GM18861 (cell line): Measurements from ENCODE around the gene RRP8.

ENCODE experiments used
- ATAC-seq: cut with Tn5 transposase; IDR thresholded peaks from one replicate; pipeline ENCODE4 v1.9.1; 2021; ENCODE audit not compliant: unreplicated experiment

Gene RRP8

DNA sequence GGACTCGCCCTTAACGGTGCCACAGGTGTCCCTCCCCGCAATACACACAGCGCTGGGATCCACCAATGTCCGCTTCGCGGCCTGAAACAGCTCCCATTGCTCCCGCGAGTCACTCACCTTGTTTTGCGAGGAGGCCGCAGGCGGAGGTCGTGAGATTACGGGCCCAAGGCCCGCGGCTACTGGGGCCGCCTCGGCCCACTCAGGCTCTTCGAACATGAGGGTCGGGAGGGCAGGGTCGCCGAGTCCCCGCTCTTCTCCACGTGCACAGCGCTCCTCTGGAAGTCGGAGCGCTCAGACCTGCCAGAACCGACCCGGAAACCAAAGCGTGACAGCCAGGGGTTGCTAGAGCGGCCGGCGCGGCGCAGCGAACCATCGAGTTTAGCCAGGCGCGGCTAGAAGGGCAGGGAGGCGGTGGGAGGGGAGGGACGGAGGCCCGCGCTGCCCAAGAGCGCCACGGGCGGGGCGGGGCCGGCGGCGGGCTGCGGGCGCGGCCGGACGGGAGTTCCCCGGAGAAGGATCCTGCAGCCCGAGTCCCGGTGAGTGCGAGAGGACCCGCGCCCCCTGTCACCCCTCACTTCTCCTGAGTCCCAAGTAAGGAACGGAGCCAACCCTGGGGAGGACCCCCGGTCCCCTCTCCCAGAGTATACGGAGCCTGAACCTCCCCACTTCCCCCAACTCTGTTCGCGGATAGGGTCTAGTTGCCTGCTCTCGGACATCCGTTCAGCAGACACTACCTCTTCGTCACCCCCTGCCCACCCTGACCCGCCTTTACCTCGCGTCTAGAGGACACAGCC lies at the start of gene RRP8, which contains the start of gene ILK:
TSS of gene RRP8 (minus strand) at position 330 of the 794 bp plus-strand sequence. CDS start at position 216, 114 bp downstream.
TSS of gene ILK (plus strand) at position 488 of the 794 bp plus-strand sequence. CDS start 498 bp downstream, outside the sequence.
- peak; percentile 45 for ATAC-seq

DNA sequence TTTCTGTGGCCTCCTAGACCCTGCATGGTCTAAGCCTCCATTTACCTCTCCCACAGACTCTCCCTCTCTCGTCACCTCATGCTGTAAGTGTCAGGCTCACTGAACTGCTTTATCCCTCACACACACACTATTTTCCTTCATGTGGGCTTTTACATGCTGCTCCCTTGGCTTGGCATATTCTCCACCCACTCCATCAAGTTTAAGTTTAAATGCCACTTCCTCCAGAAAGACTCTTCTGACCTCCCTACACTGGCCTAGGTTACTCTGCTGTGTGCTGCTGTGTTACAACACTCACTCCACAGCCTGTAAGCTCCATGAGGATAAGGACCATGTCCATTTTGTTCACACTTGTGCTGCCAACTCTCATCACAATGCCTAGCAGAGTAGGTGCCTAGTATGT lies 49.7 kb upstream of the RRP8 start:
- no peak for ATAC-seq

DNA sequence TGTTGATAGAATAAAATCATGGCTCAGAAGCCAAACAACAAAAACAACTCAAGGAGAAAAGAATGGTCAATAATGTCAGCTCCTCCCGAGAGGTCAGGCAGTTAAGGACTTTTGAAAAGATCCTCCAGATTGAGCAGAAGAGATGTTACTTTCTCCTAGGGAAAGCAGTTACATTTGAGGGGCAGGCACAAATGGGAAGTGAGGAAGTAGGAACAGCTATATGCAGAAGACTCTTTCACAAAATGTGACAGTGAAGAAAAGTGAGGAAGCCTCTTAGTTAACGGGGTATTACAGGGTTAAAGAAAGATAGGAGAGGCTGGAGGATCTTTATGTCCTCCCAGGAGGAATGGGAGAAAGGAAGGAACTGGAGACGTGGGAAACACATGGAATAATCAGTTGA lies 48.8 kb upstream of the RRP8 start:
- no peak for ATAC-seq

DNA sequence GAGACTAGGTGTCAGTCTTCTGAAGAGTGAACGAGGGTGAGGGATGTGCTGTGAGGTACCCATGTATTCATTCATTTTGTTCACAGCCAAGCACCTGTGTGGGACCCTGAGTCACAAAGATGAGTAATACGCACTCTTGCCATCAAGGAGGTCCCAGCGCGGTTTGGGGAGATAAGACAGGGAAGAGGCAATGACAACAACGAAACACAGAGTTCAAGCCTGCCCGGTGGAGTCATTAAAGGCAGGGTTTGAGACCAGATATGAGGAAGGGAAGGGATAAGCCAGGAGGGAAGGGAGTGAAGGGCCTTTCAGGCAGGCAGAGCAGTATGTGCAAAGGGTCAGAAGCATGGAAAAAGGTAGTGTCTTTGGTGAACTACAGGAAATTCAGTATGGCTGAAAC lies 47.6 kb upstream of the RRP8 start:
- ATAC-seq = no peak

DNA sequence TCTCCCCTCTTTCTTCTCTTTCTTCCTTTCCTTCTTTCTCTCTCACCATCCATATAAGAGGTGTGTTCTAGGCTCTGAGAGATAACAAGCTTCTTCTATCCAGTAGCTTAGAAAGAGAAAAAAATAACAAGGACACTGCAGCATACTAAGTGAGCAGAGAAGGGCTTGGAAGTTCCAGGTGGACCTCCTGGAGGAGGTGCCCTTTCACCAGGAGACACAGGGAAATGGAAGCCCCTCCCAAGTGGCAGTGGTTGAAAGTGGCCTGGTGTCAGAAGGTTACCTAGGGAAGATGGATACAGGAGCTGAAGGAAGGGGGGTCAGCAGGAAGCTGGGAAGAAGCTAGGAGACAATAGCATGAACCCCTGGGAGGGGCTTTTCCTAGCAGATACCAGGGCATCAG lies 46.7 kb upstream of the RRP8 start:
- ATAC-seq = no peak

DNA sequence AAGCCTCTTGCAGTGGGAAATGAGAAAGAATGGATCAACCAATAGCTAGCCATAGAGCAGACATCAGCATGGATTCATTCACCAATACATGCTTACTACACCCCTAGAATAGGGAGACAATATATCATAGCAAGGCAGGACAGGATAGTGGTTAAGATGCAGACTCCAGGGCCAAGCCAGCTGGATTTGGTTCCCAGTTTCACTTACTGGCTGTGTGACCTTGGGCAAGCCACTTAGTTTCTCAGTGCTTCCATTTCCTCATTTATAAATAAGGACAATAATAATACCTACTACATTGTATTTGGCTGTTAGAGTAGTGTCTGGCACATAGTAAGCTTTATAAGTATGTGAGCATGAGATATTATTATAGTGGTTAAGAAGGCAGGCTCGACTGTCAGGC lies 45.1 kb upstream of the RRP8 start:
- no peak for ATAC-seq

DNA sequence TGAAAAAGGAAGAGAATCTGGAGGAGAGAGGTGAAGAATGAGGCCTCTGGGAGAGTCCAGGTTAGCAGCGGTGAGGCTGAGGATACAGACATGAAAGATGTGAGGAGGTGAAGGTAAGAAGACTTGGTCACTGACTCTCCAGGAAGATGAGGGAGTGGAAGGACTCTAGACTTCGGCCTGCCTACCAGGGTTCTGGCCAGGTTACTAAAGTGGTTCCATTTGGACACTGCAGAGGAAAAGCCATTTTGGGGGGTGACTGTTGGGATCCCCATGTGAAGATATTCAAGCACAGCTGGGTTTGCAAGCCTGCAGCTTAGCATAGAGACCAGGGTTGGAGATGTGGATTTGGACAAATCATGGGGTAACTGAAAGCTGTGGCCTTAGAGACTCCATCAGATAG lies 44.4 kb upstream of the RRP8 start:
- no peak for ATAC-seq

DNA sequence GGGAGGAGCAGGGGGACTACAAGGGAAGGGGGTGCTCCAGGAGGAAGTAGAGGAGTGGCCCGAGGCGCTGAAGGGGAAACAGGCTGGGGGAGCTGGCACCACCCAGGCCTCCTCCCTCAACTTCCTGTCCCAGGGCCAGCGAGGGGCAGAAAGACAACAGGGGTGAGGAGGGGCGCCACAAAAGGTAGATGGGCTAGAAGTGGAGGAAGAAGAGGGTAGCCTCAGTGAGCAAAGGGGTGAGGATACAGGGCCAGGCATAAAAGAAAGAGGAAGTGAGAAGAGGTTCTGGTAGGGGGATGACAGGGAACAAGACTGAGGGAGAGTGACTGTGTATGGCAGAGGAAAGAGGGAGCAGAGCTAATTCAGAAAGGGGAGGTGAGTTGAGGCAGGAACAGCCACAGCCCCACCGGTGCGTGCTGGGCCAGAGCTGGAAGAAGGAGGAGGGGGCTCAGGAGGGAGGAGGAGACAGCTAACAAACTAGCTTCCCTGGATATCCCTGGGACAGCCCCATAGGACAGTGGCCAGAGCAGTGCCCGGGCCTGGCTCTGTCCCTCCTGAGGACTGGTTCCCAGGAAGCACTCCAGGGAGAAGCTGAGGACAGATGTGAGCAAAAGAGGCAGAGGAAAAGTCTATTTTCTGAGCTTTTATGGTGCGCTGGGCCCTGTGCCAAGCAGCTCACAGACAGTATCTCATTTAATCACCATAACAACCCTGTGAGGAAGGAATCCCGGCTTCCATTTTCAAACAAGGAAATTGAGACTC lies 43.7 kb upstream of the RRP8 start:
- peak; percentile 95 for ATAC-seq

DNA sequence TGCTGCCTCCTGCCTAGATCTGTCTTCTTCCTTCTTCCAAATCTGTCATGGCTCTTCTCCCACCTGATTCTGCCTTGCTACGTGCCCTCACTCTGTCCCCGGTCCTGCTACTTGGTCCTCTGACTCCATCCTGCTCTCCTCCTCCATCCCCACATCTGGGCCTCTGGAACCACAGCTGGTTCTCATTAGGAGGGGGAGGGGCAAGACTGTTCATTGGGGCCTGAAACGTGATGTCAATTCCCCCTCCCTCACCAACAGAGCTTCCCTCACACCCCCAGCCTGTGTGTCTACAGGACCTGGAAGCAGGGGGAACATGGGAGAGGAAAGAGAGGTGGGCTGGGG lies 43.1 kb upstream of the RRP8 start:
- ATAC-seq = no peak

DNA sequence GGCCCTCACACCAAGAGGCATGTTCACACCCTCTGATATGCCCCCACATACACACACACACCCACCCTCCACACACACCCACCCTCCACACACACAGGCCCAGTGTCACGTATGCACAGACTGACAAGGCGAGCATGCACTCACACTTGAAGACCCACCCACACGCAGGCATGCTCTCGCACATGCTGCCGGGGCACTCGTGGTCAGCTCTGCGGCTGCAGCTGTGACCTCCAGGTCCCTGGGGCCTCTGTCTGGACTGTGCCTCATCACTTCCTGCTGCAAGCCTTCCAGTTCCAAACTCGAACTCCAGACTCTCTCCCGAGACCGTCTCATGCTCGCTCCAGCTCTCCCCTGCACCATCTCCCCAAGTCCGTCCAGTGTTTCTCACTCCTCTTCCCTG lies 42.7 kb upstream of the RRP8 start:
- ATAC-seq = no peak

DNA sequence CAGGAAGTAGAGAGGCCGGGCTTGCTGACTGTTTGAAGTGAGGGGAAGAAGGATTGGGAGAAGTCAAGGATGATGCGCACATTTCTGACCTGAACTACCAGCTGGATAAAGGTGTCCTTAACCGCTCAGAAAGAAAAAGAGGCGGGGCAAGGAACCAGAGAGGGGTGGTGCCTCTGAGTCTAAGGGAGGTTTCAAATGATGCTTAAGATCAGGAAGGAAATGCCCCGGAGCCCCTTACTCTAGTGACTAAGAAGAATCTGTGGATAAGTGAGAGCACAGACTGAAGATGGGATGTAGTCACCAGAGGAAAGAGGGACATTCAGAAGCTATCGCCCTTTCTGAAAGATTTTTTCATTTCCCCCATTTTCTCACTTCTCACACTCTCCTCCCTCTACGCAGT lies 39.5 kb upstream of the RRP8 start:
- ATAC-seq = no peak

DNA sequence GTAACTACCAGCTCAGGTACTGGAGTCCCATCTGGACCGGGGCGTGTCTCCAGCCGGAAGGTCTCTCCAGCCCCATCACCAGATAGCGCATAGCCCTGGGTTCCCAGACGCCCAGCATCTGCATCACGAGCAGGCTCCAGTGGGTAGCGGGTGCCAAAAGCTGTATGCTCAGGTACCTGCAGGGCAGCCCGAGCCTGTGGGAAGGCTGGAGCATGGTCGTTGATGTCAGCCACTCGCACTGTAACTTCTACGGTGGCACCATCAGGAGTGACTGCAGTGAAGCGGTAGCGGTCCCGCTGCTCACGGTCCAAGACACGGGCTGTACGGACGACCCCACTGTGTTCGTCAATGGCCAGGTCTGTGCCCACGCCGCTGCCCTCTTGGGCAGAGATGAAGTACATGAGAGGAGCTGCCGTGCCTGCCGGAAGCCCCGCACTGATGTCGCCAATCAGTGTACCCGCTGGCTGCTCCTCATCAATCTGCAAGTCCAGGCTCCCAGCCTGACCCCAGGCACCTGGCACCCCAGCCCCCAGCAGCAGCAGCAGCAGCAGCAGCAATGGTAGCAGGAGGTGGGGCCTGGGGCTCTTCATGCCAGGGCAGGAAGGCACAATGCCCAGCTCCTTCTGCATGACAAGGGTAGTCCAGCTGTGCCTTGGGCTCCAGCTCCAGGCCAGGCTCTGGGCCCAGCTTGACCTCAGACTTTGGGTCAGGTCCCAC lies 37.7 kb upstream of the RRP8 start:
- ATAC-seq = no peak

DNA sequence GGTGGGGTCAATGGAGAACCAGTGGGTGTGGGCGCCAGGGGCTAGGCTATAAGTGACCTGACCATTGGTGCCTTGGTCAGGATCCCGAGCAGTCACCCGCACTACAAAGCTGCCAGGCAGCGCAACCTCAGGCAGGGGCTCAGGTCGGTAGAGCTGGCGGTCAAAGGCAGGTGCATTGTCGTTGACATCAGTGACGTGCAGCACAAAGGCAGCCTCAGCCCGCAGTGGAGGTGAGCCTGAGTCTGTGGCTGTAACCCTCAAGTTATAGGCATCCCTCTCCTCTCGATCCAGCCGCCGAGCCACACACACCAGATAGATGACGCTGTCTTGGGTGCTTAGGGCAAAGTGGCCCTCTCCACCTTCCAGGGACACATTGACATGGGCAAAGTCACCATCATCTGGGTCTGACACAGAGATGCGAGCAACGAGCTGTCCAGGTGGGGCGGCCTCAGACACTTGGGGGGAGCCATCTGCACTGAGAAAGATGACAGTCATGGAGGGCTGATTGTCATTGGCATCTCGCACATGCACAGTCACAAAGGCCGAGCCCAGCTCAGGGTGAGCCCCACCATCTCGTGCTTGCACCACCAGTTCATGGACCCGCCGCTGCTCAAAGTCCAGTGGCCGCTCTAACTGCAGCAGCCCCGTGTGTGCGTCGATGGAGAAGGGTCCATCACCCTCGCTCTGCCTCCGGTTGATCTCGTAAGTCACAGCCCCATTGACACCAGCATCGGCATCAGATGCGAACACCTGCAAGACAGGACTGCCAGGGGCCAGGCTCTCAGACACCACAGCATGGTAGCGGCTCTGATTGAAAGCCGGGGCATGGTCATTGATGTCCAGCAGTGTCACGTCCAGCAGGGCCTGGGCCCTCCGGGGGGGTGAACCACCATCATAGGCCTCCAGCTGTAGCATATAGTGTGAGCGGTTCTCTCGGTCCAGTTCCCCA lies 36.9 kb upstream of the RRP8 start:
- no peak for ATAC-seq

DNA sequence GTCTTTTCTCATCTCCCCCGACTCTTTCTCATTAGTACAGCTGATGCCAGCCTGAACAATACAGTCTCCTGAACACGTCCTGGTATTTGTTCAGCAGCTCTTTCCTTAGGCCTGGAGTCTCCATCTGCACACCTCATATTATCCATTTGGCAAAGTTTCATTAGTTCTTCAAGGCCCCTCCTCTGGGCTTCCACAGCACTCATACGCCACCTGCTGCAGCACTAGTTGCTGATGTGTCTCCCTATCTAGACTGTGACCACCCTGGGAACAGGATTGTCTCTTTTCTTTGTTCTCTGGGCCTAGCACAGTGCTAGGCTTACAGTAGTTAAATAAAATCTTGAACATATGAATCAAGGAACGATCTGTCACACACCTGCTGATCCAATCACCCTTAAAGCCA lies 35.0 kb upstream of the RRP8 start:
- ATAC-seq = no peak

DNA sequence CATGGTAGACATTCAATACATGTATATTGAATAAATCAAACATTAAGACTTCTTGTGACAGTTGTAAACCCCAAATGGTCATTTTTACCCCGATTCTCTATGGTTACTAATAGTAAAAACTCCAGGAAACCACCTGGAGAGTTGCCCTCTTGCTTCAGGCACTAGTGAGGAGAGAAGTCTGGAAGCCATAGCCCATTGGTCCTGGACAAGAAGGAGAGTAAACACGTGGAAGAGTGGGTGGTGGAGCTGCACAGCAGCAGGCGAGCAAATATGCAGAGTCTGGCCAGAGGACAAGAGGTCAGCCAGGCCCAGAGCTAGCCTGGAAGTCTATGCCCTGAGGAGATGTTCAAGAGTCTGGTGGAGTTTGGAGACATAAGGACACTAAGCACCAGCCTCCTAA lies 34.5 kb upstream of the RRP8 start:
- ATAC-seq = no peak

DNA sequence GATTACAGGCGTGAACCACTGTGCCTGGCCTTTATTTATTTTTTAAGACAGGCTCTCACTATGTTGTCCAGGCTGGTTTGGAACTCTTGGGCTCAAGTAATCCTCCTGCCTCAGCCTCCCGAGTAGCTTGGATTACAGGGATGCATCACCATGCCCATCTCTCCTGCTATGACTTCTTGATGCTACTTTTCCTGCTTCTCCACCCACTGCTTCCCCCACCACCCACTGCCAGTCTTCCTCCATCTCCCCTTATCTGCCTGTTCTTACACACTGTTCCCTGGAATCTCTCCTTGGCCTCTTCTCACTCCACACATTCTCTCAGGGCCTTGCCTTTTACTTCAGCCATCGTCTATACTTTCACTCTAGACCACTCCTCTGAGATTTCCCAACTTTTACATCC lies 33.1 kb upstream of the RRP8 start:
- no peak for ATAC-seq

DNA sequence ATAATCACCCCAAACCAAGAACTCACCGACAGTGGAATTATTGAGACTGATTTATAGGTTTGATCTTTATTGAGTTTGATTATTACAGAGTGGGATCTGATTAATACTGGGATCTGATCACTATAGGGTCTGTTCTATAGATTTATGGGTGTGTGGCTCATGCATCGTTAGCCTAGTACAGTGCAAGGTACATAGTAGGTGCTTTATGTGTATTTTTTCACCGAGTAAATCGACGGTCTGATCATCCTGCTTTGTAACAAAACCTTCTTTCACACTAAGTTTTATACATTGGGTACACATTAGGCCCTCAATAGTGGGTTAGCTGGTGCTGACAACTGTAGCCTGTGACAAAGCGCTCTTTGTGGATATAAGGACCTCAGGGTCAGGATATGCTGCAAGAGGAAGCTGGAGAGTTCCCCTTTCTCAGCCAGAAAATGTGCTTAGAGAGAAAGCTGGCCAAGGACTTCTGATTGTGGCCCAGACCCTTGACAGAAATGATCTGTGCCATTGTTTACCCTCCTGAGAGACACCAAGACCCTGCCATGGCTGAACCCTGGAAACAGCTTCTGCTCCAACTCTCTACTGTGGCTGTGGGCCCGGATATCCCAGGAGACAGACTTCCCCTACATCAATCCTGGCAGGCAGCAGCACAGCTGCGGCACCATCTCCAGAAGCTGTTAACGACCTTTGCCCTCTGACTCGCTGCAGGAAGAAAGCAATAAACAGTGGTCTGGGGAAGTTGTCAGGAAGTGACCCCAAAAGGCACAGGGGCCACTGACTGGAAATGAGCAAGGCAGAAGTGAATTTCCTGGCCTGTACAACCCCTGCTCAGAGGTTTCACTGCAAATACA lies 31.9 kb upstream of the RRP8 start:
- no peak for ATAC-seq

DNA sequence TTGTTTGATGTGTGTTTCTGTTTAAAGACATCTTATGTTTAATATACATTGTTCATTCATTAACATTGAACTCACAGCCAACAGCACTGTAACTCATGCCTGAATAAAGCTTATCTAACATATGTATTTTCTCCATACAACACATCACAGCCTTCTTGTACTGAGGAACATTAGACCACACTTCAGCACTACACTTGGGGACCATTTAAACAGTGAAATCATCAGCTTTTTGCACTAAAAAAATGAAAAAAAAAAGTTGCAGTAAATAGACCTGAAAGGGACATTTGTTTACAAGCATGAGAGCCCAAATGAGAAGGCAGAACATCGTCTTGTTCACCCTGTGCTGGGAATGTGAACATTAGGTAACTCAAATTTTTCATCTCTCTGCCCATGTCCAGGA lies 31.1 kb upstream of the RRP8 start:
- ATAC-seq = no peak

DNA sequence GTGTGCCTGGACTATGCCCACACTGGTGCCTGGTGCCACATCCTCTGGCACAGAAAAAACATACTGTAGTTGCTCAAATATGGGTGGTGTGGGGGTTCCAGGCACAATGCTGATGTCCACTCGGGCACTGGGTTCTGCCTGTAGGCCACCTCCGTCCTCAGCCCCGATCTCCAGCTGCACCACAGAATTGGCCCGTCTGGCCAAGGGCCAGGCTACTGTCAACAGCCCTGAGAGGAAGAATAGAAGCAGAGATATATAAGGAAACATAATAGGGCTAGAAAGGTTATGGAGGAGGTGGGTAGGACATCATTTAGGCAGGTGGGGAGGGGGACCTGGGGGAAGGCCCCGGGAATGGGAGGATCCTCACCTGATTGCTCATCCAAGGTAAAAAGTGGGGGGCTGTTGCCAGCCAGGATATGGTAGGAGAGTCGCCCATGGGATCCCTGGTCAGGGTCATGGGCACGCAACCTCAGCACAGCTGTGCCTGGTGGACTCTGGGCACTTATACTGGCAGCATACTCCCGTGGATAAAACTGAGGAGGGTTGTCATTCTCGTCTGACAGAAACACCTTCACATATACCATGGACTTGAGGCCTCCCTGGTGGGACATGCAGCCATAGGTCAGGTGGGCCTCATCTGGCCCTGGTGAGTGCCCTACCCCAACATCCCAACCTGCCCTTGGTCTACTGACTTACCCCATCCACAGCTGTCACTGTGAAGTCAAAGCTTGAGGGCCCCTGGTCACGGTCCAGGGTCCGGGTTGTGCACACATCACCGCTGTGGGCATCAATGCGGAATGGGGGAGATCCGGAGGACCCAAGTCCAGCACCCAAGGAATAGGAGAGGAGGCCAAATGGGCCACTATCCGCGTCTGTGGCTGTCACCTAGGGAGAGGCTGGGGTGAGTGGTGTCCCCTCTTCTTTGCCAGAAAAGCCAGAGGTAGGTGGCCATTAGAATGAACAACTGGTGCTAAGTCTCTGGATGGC lies 30.3 kb upstream of the RRP8 start:
- ATAC-seq = no peak
